Sigmoid colon (tissue), 4 donors: ENCODE measurements around the gene BDNF.

Experiments used
- POLR2A ChIP-seq, 2 donors: fragments of 450-650 bp; IDR thresholded peaks; one replicate each; pipeline ENCODE4 v1.6.1; 2016; ENCODE audit warnings: antibody characterized with exemption in 2 of 2, mild to moderate bottlenecking in 2 of 2, moderate library complexity in 2 of 2
- POLR2AphosphoS5 ChIP-seq, 4 donors: sonication (generic); formaldehyde crosslinking; IDR thresholded peaks; one replicate each; pipeline ENCODE4 v1.6.1; 2017; ENCODE audit warnings: antibody characterized with exemption in 4 of 4

DNA sequence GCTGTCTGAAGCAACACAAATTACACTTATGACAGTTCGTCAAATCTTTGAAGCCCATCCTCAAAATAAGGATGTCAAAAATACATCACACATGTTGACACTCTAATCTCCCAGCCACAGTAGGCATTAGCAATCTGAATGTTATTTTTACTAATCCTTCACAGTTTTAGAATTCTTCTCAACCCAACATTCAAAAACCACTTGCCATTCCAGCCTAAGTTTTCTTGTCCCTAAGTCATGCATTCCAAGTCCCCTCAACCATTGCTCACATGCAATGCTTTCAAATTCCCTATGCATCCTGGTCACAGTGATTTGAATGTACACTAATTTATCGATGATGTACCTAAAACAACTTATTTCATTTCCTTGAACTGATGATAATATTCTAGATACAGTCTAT, 7.5 kb downstream of the BDNF start:
- TF ChIP-seq POLR2AphosphoS5 (IDR thresholded peaks at IDR 0.05) (no peak), POLR2A (IDR thresholded peaks at IDR 0.05) (no peak)
